GM18951 (cell line): ENCODE measurements around the gene F7.
"Not testable (repeated sequence)": the region's sequence is repeated elsewhere in the genome, so short reads cannot be mapped to it uniquely, and the experiment has no call there.

Source experiments
- POLR2A ChIP-seq: IDR thresholded peaks from 4 replicates; pipeline ENCODE4 v1.6.1; 2011; ENCODE audit warnings: mild to moderate bottlenecking; ENCODE audit not compliant: insufficient read length, insufficient read depth; ENCODE audit errors: extremely low read depth
- in situ Hi-C: fragments of 300-500 bp; cut with MboI; formaldehyde crosslinking; loops from one replicate; pipeline ENCODE4 v1.12.0; 2022; ENCODE audit warnings: low sequenced_read_pairs, mixed read lengths, inconsistent platforms; ENCODE audit not compliant: unreplicated experiment

F7 gene

DNA sequence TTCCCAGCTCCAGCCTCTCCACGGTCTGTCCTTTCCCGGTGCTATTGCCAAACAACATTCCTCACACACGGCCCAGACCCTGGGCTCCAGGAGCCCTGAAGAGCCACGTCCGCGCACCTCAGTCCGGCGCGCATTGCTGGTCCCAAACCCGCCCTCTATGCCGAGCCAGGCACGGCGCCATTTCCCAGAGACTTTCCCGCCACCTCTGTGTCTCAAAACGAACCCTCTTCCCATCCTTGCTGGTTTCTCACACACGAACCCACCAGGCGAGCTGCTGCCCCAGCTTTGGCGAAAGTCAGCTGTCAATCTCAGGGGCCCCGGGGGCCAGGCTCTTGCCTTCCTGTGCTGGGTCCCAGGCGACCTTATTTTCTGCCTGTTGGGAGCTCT, 28.0 kb upstream of the F7 start:
- TF ChIP-seq POLR2A: no peak
- in situ Hi-C loops: no loop called here

DNA sequence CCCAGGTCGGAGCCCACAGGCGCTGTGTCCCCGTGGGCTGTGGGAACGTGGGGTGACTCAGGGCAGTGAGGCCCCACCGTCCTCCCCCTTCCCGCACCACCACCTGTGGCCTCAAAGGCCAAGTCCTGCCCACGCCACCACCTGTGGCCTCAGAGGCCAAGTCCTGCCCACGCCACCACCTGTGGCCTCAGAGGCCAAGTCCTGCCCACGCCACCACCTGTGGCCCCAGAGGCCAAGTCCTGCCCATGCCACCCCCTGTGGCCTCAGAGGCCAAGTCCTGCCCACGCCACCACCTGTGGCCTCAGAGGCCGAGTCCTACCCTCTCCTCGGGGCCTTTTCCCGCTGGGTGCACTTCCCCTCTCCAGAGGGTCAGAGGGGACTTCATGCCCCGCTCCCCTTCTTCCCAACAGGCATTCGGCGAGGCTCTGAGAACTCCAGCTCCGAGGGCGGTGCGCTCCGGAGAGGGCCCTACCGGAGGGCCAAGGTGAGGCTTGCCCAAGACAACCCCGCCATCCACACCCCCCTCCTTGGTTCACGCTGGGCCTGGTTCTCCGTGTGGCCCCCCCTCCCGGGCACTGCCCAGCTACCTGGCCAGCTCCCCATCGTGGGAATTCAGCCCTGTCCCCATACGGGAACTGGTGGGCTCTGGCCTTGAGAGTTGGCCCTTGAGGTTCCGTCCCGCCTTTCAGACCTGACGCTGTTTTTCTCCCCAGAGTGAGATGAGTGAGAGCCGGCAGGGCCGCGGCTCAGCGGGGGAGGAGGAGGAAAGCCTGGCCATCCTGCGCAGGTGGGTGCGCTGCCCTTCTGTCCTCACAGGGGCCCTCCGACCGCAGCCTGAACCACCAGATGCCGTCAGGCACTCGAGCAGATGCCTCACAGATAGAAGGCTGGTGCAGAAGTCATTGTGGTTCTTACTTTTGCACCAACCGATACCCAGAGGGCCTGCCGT, 27.4 kb upstream of the F7 start:
- in situ Hi-C loops: no loop called here
- no peak for TF ChIP-seq POLR2A

GRCh38 chr13:113078902-113079780, 26.4 kb upstream of the F7 start:
- TF ChIP-seq POLR2A: no peak
- in situ Hi-C loops: no loop called here

DNA sequence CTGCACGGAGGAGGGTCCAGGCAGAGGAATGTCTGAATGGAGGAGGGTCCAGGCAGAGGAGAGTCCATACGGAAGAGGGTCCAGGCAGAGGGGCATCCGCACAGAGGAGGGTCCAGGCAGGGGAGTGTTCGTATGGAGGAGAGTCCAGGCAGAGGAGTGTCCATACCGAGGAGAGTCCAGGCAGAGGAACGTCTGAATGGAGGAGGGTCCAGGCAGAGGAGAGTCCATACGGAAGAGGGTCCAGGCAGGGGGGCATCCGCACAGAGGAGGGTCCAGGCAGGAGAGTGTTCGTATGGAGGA, 25.9 kb upstream of the F7 start:
- in situ Hi-C loops: not testable (repeated sequence)

DNA sequence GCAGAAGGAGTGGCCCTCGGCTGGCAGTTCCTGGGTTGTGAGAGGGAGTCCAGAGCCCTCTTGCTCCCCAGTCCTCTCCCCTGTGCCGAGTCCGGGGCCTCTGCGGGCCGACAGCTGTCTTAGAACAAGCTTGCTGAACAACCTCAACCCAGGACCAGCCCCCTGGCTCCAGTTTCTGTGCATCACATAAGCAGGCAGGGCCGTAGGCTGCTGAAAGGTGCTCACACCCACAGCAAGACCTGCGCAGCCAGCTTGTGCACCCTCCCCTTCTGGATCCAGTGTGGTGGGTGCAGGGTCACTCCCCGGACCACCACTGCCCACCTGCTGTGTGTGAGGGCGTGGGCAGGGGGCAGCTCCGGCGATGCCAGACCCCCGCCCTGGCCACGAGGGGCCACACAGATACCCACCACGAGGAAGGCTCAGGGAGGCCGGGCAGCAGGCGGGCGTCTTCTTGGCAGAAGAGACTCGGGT, 25.2 kb upstream of the F7 start:
- in situ Hi-C loops: no loop called here
- TF ChIP-seq POLR2A: no peak

DNA sequence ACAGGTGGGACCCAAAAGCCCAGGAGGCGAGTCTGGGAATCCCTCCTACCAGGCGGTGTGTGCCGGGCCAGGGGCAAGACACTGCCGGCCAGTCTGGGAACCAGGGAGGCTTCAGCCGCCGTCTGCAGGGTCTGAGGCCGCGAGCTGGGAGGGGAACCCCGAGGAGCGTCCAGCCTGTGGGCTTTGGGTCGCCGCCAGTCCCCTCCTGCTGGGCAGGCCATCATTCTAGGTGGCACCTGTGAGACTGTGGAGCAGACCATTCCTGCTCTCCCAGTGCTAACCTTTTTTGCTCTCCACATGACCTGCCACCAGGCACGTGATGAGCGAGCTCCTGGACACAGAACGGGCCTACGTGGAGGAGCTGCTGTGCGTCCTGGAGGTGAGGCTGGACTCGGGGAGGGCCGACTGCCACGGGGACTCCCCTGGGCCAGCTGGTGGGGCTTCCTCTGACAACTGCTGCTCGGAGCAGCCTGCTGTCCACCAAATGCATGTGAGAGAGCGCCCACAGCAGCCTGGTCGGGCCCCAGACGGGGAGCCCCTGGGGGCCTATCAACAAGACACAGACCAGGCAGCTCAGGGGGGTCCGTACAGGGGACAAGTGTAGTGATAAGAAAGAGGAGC, 24.6 kb upstream of the F7 start:
- TF ChIP-seq POLR2A: no peak
- in situ Hi-C loops: no loop called here

DNA sequence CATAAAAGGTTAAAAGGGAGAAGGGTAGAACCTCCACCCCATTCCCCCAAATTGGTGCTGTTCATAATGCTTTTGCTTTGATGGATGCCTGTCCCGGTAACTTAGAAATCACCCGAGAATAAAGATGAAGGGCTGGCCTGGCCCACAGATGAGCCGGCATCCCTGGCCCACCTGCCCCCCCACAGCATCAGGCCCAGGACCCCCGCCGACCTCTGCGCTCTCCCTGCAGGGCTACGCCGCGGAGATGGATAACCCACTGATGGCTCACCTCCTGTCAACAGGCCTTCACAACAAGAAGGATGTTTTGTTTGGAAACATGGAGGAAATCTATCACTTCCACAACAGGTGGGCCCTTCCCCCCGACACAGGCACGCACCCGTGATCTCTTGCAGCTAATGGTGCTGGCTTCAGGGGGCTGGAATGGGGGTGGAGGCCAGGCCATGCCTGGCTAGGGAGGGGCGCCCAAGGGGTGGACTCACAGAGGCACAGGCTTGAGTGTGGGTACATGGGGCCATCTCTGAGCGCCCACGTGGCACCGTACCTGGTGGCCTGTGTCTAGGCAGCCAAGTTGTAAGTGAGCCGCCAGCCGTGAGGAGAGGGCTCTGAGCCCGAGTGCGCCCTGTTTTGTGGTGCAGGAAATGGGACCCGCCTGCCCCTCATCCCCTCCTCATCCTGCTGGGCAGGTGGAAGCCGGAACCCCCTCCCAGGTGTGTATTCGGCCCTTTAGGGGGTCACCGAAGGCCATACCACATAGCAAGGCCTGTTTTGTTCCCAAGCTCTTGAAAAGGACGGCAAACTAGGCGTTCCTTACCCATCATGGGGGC, 23.2 kb upstream of the F7 start:
- in situ Hi-C loops: no loop called here
- TF ChIP-seq POLR2A: no peak

- in situ Hi-C loops: no loop called here
- no peak for TF ChIP-seq POLR2A
Measured at GRCh38 chr13:113083022-113083373, 22.6 kb upstream of the F7 start.

- in situ Hi-C loops: no loop called here
- TF ChIP-seq POLR2A: no peak
Measured at GRCh38 chr13:113083402-113084061, 22.1 kb upstream of the F7 start.

- in situ Hi-C loops: no loop called here
- no peak for TF ChIP-seq POLR2A
Measured at GRCh38 chr13:113084094-113084942, 21.3 kb upstream of the F7 start.

DNA sequence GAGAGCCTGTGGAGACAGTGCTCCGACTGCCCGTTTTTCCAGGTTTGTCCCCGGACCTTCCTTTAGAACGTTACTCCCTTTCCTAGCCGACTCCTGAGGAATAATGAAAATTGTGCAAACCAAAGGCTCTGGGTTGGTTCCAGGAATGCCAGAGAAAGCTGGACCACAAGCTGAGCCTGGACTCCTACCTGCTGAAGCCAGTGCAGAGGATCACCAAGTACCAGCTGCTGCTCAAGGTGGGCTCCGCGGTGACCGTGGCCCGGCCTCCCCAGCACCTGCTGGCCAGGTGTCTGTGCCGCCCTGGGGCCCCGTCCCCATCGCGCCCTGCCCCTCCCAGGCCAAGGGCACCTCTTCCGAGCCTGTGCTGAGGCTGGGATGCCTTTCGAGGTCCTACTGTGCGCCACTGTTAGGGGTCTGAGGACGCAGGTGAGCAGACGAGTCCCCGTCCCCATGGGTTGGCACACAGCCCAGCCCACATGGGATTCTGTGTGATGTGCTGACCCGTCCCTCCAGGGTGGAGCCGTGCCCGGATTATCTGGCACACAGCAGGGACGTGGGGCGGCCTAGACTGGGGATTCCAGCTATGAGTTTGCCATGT, 20.5 kb upstream of the F7 start:
- in situ Hi-C loops: no loop called here
- no peak for TF ChIP-seq POLR2A

- no peak for TF ChIP-seq POLR2A
- in situ Hi-C loops: no loop called here
Measured at GRCh38 chr13:113086031-113086750, 19.4 kb upstream of the F7 start.
